Measurements from ENCODE around the gene EPGN.

Gene EPGN

DNA sequence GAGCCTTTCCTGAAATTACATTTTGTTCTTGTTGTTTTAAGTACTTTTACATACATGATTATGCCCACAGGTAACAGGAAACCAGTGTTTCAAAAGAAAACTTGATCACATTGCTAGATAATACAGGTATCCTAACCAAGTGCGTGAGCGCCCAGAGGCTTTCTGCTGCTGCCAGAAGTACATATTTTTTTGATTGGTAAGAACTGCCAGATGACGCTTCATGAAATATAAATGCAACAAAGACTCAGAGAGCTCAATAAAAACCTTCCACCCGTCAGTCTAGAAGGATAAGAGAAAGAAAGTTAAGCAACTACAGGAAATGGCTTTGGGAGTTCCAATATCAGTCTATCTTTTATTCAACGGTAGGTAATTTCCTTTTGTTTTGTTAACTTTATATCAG lies at the start of gene EPGN:
Gene EPGN (plus strand): TSS at position 256 of the 400 bp plus-strand sequence. CDS start 64 bp downstream, at position 320.
- DNase-seq (ENCODE audit: low read depth in 2 of 2): no peak

- DNase-seq (ENCODE audit: low read depth in 2 of 2): no peak
Observed at GRCh38 chr4:74258963-74259362, 49.3 kb upstream of the EPGN start.

DNA sequence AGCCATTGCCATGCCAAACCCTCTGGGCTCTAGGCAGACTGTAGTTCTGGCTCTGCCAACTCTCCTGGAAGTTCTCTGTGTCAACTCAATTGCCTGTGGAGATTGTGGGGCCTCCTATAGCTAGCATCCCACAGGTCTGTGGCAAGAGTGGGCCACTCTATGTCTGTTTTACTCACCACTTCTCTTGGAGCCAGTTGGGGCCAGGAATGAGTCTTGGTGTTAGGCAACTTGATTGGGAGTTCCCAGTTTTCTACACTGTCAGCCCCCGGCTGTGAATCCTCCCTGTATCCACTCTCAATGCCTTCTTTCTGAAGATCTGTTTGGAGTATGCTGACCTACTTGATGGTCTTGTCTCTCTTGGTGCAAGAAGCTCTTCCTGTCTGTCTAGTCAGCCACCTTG lies 48.2 kb upstream of the EPGN start:
- no peak for DNase-seq (ENCODE audit: low read depth in 2 of 2)

DNA sequence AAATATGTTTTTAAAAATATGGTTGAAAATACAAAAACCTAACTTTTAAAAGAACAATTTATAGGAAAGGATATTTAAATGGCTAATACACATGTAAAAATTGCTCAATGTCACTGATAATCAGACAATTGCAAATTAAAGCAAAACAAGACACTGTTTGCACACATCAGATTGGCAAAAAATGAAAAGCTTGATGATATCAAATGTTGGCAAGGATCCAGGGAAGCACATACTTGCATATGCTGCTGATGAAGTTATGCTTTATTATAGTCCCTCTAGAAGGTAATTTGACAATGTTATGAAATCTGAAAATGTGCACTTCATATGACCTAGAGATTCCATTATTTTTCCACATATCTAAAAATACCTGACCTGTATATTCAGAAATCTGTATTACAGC lies 45.7 kb upstream of the EPGN start:
- no peak for DNase-seq (ENCODE audit: low read depth in 2 of 2)

DNA sequence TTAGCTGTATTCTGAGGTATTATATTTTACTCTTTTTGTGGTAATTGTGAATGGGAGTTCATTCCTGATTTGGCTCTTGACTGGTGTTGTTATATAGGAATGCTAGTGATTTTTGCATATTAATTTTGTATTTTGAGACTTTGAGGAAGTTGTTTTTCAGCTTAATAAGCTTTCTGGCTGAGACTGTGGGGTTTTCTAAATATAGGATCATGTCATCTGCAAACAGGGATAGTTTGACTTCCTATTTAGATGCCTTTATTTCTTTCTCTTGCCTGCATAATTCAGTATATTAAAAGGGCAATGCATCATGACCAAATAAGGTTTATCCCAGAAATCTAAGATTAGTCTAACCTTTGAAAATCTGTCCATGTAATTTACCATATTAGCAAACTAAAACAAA lies 44.7 kb upstream of the EPGN start:
- DNase-seq (ENCODE audit: low read depth in 2 of 2): no peak

GRCh38 chr4:74266081-74266480 lies 42.2 kb upstream of the EPGN start:
- DNase-seq (ENCODE audit: low read depth in 2 of 2): no peak

- no peak for DNase-seq (ENCODE audit: low read depth in 2 of 2)
Observed at GRCh38 chr4:74267998-74268606, 40.2 kb upstream of the EPGN start.

DNA sequence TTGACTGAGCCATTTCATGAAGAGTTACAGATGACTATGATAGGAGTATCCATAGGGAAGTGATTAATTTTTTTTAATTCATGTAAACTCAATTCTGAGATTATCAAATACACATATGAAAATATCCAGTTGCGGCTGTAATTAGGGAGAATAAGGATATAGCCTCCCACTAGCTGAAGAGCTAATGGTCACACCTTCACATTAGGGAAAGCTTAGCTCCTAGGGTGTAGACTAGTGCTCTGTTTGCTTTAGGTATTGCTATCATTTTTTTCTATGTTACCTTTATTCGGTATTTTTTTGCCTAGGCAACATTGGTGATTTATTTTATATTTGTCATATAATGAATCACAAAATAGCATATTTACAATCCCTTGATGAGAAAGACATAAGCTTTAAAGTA lies 39.6 kb upstream of the EPGN start:
- no peak for DNase-seq (ENCODE audit: low read depth in 2 of 2)

GRCh38 chr4:74278490-74278889 lies 29.8 kb upstream of the EPGN start:
- no peak for DNase-seq (ENCODE audit: low read depth in 2 of 2)

DNA sequence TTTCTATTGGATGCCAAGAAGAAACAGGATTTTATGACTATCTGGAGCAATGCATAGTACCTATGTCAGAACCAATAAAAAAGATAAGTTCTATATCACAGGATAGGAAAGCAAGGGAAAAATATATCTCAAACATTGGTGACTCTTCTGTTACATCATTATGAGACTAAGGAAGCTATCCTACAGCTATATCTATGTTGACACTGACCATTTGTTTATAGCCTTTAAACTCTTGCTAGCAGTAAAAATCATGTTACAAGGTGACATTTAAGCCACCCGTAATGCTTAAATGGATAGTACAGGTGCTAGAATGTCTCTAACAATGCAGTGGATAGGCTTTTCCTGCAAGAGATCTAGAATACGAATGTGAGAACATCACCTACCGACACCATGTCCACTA lies 28.6 kb upstream of the EPGN start:
- DNase-seq (ENCODE audit: low read depth in 2 of 2): no peak

DNA sequence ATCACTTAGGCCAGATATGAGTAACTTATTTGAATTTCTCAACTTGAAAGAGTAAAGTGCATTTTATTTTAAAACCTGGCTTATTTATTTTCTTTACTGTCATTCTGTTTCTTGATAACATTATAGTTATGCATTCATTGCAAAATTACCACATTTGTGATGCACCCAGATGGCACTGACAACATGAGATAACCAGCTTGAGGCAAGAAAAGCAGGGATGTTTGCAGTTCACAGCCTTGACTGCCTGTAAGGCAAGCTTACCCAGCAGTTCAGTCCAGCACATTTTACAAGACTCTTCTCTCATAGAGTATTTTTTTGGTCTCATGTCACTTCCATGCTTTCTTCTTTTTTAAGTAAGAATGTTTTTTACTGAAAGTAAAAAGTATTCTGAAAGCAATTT lies 25.3 kb upstream of the EPGN start:
- no peak for DNase-seq (ENCODE audit: low read depth in 2 of 2)

GRCh38 chr4:74283614-74284013 lies 24.7 kb upstream of the EPGN start:
- no peak for DNase-seq (ENCODE audit: low read depth in 2 of 2)

GRCh38 chr4:74284053-74284452 lies 24.2 kb upstream of the EPGN start:
- DNase-seq (ENCODE audit: low read depth in 2 of 2): no peak

DNA sequence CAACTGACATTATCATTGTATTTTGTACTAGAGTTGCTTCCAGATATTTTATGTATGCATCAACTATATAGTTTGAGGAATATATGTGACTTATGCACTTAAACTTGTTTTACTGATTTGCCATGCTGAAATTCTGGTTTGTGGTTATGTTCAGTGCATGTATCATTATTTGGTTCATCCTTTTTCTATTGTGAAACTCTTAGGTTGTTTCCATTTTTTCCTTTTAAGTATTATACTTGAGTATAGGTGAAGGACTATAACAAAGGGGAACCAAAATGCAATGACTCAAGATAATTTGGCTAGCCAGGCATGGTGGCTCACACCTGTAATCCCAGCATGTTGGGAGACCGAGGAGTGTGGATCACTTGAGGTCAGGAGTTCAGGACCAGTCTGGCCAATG lies 21.1 kb upstream of the EPGN start:
- DNase-seq (ENCODE audit: low read depth in 2 of 2): no peak

DNA sequence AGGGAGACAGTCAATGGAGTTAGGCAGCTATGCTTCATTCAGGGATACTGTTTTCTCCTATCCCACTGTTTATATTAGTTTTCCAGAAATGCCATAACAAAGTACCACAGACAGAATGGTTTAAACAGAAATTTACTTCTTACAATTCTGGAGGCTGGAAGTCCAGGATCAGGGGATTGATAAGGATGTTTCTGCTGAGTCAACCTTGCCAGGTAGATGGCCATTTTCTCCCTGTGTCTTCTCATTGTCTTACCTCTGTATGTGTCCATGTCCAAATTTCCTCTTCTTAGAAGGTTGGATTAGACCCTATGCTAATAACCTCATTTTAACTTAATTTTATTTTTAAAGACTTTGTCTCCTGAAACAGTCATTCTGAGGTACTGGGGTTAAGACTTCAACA lies 20.5 kb upstream of the EPGN start:
- no peak for DNase-seq (ENCODE audit: low read depth in 2 of 2)

DNA sequence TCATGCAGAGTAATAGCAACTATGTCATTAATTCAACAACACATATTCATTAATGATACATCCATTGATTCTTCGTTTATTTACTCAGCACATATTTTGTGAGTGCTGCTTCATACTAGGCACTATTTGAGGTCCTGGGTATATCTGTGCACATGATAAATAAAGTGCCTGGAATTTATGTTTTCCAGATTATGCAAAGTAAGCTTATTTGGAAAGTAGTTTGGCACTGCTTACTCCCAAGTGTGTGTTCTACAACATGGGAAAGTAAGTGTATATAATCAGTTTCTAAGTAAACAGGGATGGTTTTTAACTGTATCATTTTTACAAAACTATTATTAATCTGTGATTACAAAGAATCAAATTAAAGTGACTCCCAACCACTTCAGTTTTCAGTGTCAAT lies 16.8 kb upstream of the EPGN start:
- DNase-seq (ENCODE audit: low read depth in 2 of 2): no peak

GRCh38 chr4:74292111-74292870 lies 16.0 kb upstream of the EPGN start:
- no peak for DNase-seq (ENCODE audit: low read depth in 2 of 2)

GRCh38 chr4:74293558-74293957 lies 14.7 kb upstream of the EPGN start:
- no peak for DNase-seq (ENCODE audit: low read depth in 2 of 2)

DNA sequence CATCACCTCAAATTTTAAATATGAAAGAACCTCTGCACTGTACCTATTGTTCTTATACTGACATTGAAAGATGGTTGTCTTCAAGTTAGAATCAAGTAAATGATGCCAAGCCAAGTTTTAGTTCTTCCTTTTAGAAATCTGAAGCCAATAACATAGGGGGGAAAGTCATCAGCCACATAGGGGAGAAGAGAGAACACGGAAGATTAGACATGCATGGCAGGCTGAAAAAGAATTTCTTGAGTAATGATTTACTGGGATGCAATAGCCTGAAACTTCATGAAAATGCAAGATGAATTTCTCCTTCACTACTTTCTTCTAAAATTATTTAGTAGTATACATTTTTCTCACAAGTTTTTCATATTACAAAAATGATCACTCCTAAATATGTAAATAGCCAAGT lies 13.6 kb upstream of the EPGN start:
- DNase-seq (ENCODE audit: low read depth in 2 of 2): no peak

GRCh38 chr4:74297539-74297938 lies 10.7 kb upstream of the EPGN start:
- DNase-seq (ENCODE audit: low read depth in 2 of 2): no peak

DNA sequence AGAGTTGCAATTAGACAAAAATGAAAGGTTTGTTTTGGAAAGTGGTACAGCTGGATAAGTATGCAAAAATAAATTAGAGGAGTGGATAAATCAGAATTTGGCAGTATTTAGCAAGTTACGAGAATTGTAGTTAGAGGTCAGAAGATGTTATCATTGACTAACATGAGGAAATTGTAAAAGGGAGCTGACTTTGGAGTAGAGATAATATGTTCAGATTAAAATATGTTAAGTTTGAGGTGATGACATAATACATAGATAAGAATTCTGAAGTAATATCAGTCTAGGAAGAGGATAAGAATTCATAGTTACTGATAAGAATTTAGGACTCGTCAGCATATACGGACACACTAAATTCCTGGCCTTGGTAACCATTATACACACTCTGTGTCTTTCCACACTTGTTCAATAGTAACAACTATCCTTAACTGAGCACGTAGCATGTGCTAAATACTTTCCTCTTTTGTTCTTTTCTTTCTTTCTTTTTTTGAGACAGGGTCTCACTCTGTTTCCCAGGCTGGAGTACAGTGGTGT lies 4.1 kb upstream of the EPGN start:
- DNase-seq (ENCODE audit: low read depth in 2 of 2): no peak

GRCh38 chr4:74305000-74305399 lies 3.3 kb upstream of the EPGN start:
- DNase-seq (ENCODE audit: low read depth in 2 of 2): no peak

DNA sequence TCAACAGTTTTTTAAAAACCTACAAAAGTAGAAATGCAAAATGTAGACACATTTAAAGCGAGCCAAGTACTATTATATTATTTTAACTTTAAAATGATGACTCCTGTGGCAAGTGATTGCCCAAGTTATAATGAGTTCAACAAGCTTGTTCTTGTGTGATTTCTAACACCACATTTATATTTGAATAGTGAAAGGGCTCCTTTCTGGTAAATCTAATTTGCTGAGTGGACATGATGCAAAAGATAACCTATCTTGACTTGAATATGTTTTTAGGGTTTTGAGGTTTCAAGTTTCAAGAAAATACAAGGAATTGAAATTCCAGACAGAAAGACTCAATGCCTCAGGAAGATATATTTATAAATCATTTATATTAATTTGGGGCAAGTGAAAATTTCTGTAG lies 1.1 kb upstream of the EPGN start:
- no peak for DNase-seq (ENCODE audit: low read depth in 2 of 2)

DNA sequence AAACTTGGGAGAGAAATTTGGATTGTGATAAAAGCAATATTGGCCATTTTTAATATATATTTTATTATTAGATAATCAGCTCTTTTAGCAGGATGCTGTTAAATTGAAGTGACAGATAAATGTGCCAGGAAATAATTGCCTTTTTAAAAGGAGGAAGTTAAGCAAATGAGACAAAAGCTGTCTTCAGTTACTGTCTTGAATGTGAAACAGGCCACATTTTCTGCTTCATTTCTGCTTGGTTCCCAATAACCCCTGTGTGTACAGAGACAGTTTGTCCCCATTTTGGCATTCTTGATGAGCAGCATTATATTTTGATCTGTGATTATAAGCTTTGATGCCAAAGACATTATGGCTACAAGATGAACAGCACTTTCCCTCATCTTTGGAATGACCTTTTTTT lies 953 bp downstream of the EPGN start:
- DNase-seq (ENCODE audit: low read depth in 2 of 2): no peak

Data from stimulated activated CD8-positive, alpha-beta memory T cell treated with anti-CD3 and anti-CD28 coated beads, Interleukin-7, amount 100 ng/mL, for 1 hour (primary cell).